HG03439 (cell line): Measurements from ENCODE around the gene PAX1.

Experiments
- ATAC-seq: cut with Tn5 transposase; IDR thresholded peaks from one replicate; pipeline ENCODE4 v1.9.1; 2021; ENCODE audit warnings: mild to moderate bottlenecking, moderate library complexity; ENCODE audit not compliant: unreplicated experiment

PAX1 gene

DNA sequence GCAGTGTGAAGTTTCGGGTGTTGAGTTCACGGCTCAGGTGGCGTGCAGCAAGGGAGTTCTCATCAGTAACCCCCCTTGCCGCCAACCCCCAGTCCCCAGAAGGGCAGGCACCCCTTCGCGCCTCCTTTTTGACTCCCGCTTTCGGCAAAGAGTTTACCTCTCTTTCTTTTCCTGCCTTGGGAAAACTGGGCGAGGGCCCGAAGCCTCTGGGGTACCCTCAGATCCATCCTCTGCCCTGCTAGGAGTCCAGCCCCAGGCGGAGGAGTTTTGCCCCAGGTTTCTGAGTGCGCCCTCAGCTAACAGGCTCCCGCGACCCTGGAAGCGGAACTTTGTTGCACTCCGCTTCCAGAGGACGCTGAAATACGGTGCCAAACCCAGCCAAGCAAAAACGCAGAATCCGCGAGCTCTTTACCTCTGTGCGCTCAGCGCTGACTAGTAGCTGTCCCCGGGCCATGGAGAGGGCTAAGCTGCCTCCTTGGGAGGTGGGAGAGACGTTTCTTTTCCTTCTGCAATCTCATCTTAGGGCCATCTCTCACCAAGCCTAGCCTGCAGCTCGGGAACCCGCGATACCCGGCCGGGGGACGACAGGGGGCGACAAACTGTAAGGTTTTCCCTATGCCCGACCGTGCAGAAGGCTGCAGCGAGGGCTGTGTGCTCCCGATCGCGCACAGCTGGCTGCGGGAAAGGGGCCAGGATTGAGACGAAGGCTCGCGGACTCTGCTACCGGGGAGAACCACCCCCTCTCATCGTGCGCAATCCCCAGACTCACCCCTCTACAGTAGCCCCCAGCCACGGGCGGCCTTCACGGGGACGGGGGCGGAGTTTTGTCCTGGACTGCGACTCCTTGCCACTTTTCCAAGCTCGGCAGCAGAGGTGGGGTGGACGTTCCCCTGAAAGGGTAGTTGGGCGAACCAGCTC lies 2.7 kb upstream of the PAX1 start:
- no peak for ATAC-seq

DNA sequence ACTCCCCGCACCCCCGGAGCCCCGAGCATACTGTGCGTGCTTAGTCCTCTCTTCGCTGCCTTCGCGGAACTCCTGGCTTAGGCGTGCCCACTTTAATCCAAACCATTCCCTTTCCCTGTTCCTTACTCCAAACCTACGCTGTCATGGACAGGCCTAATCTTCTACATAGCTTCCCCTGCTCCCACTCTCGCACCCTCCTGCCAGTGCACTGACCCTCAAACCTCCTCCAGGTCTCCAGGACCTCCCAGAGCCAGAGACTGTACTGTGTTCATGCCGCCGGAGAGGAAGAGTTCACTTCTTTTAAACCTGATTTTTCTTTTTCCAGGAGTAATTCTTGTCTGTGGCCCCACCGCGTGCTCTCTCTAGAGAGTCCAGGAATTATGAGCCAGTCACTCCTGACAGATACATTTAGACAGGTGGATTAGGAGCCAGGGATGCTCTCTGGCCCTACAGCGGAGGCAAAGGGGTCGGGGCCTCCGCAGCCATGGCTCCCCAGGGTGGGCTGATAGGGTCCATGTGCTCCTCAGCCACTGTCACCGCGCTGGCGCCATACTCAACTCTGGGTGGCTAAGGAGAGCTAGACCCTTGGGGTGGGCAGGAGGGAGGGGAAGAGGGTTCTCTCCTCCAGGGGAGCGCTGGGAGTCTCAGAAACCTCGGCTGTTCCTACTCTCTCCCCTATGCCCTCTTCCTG lies 1.6 kb upstream of the PAX1 start:
- ATAC-seq: no peak

GRCh38 chr20:21704408-21705385 lies 767 bp upstream of the PAX1 start:
- no peak for ATAC-seq

DNA sequence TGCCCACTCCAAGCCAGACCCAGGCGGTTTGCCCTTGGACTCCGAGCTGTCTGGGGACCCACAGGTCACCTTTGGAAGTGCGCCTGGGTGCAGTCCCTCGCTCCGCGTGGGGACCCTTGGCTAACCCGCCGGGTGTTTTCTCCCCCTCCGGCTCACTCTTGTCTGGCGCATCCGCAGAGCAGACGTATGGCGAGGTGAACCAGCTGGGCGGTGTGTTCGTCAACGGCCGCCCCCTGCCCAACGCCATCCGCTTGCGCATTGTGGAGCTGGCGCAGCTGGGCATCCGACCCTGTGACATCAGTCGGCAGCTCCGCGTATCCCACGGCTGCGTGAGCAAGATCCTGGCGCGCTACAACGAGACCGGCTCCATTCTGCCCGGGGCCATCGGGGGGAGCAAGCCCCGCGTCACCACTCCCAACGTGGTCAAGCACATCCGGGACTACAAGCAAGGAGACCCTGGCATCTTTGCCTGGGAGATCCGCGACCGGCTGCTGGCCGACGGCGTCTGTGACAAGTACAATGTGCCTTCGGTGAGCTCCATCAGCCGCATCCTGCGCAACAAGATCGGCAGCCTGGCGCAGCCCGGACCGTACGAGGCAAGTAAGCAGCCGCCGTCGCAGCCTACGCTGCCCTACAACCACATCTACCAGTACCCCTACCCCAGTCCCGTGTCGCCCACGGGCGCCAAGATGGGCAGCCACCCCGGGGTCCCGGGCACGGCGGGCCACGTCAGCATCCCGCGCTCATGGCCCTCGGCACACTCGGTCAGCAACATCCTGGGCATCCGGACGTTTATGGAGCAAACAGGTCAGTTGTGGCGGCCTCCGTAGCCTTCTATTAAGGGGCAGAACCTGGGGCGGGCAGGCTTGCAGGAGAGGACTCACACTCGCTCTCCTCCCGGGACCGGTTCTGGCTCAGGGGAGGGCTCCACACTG lies 1.1 kb downstream of the PAX1 start:
- no peak for ATAC-seq

GRCh38 chr20:21707267-21707666 lies 1.8 kb downstream of the PAX1 start:
- no peak for ATAC-seq

DNA sequence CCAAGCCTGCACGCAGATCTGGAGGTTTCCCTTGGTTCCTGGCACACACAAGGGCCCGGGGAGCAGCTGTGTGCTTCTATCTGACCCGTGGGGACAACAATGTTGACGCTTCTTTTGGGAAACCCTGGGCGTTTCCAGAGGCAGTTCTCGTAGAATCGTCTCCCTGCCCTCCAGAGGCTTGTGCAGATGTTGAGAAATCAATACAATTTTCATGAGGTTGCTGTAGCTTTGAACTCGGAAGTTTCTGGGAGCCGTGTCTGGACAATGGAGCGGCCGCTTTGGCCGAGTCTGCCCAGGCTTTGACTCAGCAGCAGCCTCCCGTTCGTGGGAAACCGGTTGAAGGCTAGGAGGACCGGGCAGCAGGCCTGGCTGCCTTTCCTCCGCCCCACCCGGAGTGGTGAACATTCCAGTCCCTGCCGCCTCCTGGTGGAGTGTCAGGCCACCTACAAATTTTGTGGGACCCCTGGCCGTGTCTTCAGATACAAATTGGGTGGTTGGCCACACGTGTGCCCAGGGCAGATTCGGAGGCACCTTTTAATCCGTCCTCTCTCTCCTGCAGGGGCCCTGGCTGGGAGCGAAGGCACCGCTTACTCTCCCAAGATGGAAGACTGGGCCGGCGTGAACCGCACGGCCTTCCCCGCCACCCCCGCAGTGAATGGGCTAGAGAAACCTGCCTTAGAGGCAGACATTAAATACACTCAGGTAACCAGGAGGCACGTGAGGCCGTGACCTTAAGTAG lies 2.7 kb downstream of the PAX1 start:
- no peak for ATAC-seq

GRCh38 chr20:21708738-21709534 lies 3.5 kb downstream of the PAX1 start:
- ATAC-seq: no peak

DNA sequence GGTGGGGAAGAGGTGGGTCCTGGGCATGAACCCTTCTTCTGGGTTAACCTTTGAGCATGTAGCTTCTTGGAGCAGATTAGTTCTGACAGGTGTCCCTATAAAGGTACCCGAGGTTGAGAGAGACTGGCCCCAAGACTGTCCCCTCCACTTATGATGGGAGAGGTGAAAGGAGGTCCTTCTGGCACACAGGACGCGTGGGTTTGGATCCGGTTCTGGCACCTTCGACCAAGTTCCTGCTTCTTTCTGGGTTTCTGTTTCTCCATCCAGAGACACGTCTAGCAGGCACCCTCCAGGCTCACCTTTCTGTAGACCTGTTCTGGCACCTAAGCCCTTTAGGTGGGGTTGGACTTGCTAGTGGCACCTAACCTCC lies 4.1 kb downstream of the PAX1 start:
- no peak for ATAC-seq

DNA sequence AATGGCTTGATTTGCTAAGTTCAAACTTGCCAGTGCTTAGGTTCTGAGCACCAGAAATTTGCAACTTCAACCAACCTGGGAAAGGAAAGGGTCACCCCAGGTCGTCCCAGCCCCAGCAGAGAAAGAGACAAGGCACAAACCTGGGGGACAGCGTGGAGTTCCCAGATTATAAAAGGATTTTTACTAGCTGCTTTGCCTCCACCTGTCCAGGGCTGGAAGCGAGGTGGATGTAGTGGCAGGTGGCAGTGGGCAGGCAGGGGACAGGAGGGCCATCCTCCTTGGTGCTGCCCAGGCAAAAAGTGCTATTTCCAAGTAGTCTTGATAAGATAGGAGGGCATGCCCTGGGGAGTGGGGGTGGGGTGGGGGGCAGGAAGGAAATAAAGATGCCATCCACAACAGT lies 4.9 kb downstream of the PAX1 start:
- no peak for ATAC-seq

GRCh38 chr20:21710863-21711431 lies 5.5 kb downstream of the PAX1 start:
- no peak for ATAC-seq

DNA sequence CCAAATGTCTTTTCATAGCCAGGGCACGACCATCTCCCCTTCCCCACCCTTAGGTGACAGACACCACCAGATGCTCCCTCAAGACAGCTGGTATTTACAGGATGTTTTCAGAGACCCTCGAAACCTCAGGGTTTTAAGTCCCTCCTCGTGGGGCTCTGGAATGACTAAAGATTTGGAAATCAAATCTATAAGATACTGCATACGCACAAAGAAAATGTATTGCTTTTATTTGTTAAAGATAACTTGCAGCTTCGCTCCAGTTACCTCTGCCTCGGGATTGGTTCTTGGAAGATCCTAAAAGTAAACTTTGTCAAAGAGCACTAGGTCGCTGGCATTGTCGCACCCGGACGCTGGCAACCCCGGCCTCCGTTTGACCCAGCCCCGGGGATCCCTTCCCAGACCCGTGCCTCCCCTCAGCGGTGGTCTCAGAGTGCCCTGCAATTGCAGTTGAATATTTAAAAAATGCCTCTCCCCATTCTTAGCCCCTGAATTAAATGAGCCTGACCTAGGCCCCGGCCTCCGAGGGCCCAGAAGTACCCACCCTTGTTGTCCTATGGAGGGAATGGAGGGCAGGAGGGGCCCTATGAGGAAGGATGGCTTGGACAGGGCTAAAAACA lies 7.1 kb downstream of the PAX1 start:
- ATAC-seq: no peak

DNA sequence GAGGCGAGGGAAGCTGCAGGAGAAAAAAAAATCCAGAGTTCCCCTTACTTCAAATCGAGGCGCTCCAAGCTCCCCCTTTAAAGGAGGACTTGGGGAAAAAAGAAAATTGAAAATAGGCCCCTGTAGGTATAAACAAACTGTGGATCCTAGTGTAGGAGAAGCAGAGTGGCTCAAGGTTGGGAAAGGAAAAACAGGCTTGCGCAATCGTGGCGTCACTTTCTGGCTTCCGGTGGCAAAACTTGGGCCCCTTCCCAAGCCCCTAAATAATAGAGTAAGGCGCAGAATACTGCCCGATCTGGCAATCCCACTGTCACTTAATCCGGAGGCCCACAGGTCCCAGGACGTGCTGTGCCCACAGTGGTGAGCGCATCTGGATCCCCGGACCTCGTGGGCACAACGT lies 8.0 kb downstream of the PAX1 start:
- ATAC-seq: no peak

- no peak for ATAC-seq
Measured at GRCh38 chr20:21713901-21714296, 8.4 kb downstream of the PAX1 start.

GRCh38 chr20:21714297-21715192 lies 9.1 kb downstream of the PAX1 start:
- no peak for ATAC-seq

GRCh38 chr20:21715193-21715881 lies 9.9 kb downstream of the PAX1 start:
- no peak for ATAC-seq

GRCh38 chr20:21719592-21720214 lies 14.2 kb downstream of the PAX1 start:
- no peak for ATAC-seq
